ENCODE measurements around the gene NDUFAF3.

DNA sequence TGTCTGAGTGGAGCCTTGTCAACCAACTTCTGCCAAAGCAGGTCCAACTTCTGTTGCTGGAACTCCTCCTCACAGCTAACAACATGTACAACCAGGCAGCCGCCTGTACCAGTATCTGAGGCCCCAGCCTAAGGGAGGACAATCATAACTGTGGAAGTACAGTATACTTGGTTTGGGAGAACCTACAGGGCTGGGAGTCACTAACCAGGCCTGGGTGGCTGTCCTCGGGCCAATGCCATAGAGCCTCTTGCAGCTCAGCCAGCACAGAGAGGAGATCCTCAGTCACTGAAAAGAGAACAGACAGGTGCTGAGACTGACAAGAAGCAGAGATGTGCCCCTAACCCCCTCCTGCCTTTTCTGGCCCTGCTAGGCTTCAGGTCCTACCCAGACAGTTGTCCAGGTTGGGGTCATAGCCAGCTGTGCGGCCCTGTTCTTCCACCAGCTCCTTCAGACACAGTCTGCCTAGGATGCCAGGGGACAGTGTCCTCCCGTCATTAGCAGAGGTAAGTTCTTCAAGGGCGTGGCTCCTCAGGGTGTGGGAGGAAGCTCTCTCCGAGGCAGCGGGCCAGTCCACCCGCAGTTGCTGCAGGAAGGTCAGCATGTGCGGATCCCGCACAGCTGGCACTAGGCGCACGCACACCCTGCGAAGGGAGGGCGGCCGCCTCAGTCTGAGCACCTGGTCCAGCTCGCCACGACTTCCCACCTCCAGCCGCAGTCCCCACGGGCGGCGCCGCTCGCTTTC is 4.5 kb upstream of the NDUFAF3 start:
- TF ChIP-seq, protein P1, sequence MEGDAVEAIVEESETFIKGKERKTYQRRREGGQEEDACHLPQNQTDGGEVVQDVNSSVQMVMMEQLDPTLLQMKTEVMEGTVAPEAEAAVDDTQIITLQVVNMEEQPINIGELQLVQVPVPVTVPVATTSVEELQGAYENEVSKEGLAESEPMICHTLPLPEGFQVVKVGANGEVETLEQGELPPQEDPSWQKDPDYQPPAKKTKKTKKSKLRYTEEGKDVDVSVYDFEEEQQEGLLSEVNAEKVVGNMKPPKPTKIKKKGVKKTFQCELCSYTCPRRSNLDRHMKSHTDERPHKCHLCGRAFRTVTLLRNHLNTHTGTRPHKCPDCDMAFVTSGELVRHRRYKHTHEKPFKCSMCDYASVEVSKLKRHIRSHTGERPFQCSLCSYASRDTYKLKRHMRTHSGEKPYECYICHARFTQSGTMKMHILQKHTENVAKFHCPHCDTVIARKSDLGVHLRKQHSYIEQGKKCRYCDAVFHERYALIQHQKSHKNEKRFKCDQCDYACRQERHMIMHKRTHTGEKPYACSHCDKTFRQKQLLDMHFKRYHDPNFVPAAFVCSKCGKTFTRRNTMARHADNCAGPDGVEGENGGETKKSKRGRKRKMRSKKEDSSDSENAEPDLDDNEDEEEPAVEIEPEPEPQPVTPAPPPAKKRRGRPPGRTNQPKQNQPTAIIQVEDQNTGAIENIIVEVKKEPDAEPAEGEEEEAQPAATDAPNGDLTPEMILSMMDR (IDR thresholded peaks at IDR 0.05; ENCODE audit: insufficient read depth, low read length, poor library complexity, severe bottlenecking) = no peak
- no peak for TF ChIP-seq EZH2phosphoT487 (conservative IDR thresholded peaks at IDR 0.05; ENCODE audit: low read length)

Measured in SU-DHL-6 (cell line).